ENCODE measurements around the gene STK32B.

DNA sequence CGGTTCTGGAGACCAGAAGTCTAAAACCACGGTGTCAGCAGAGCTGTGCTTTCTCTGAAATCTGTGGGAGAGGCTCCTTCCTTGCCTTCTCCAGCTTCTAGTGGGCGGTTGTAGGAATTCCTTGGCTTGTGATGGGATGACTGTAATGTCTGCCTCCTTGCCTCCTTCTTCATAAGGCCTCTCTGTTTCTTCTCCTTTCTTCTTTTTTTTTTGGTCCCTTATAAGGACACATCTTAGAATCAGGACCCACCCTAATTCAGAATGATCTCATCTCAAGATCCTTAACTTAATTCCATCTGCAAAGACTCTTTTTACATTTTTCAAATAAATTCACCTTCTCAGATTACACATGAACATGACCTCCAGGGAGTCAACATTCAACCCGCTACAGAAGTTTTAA, 186.9 kb downstream of the STK32B start:
- TF ChIP-seq CTCF (IDR thresholded peaks at IDR 0.05): no peak
- no peak for TF ChIP-seq POLR2A (IDR thresholded peaks at IDR 0.05)

Data from lower leg skin (tissue), 3 donors.